Measurements from ENCODE around the gene IQCM.

DNA sequence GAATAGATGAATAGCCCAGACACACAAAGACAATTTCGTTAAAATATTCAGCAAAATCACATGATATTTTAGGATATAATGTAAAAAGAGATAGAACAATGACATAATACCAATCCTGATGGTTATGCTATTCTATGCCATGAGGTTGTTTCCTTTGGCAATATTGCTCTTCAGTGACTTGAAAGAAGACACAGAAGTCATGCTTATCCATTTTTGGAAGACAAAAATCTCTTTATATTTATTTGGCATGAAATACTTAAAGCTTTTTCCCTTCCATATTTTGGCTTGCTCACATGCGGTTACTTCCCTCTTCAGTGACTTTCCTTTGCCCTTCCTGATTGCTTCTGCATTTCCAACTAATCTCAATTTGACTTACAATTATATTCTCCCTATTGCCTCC, 314.8 kb downstream of the IQCM start:
- TF ChIP-seq, protein P1, sequence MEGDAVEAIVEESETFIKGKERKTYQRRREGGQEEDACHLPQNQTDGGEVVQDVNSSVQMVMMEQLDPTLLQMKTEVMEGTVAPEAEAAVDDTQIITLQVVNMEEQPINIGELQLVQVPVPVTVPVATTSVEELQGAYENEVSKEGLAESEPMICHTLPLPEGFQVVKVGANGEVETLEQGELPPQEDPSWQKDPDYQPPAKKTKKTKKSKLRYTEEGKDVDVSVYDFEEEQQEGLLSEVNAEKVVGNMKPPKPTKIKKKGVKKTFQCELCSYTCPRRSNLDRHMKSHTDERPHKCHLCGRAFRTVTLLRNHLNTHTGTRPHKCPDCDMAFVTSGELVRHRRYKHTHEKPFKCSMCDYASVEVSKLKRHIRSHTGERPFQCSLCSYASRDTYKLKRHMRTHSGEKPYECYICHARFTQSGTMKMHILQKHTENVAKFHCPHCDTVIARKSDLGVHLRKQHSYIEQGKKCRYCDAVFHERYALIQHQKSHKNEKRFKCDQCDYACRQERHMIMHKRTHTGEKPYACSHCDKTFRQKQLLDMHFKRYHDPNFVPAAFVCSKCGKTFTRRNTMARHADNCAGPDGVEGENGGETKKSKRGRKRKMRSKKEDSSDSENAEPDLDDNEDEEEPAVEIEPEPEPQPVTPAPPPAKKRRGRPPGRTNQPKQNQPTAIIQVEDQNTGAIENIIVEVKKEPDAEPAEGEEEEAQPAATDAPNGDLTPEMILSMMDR (conservative IDR thresholded peaks at IDR 0.05; ENCODE audit: low read length): no peak
- no peak for TF ChIP-seq EZH2phosphoT487 (IDR thresholded peaks at IDR 0.05; ENCODE audit: borderline replicate concordance)

Measured in Loucy (cell line).